Hepatocyte (in vitro differentiated cells): ENCODE results near the gene TMEM203. TPM values are rescaled to one million over a fixed set of nuclear protein-coding genes. Genes with fewer than 3 reads are reported as not detected.

Experiments
- DNase-seq: peaks from one replicate; pipeline ENCODE4 v3.0.0-alpha.2; 2016; ENCODE audit warnings: low spot score
- H2AFZ ChIP-seq: fragments of 200-600 bp; sonication (generic); 2 replicates; pipeline ENCODE4 v1.6.0; 2016; ENCODE audit warnings: antibody characterized with exemption, mild to moderate bottlenecking
- H3K27ac ChIP-seq: fragments of 200-600 bp; sonication (generic); 2 replicates; pipeline ENCODE4 v1.5.1; 2016; ENCODE audit warnings: mild to moderate bottlenecking
- H3K27me3 ChIP-seq: fragments of 200-600 bp; sonication (generic); 2 replicates; pipeline ENCODE4 v1.6.1; 2016
- H3K36me3 ChIP-seq: fragments of 200-600 bp; sonication (generic); replicated peaks from 2 replicates; pipeline ENCODE4 v1.5.1; 2016; ENCODE audit warnings: low read depth; ENCODE audit not compliant: insufficient read depth
- H3K4me1 ChIP-seq: fragments of 200-600 bp; sonication (generic); 2 replicates; pipeline ENCODE4 v1.5.1; 2016; ENCODE audit warnings: mild to moderate bottlenecking, moderate library complexity; ENCODE audit not compliant: insufficient read depth
- H3K4me2 ChIP-seq: fragments of 200-600 bp; sonication (generic); 2 replicates; pipeline ENCODE4 v1.6.0; 2016
- H3K4me3 ChIP-seq: fragments of 200-600 bp; sonication (generic); 2 replicates; pipeline ENCODE4 v1.5.1; 2016; ENCODE audit warnings: mild to moderate bottlenecking
- H3K79me2 ChIP-seq: fragments of 200-600 bp; sonication (generic); 2 replicates; pipeline ENCODE4 v1.6.0; 2017; ENCODE audit warnings: mild to moderate bottlenecking
- H3K9me2 ChIP-seq: fragments of 200-600 bp; sonication (generic); replicated peaks from 2 replicates; pipeline ENCODE4 v1.6.0; 2017; ENCODE audit warnings: mild to moderate bottlenecking; ENCODE audit not compliant: insufficient read depth
- H3K9me3 ChIP-seq: fragments of 200-600 bp; sonication (generic); 2 replicates; pipeline ENCODE4 v1.5.1; 2016; ENCODE audit warnings: low read depth, mild to moderate bottlenecking
- H4K20me1 ChIP-seq: fragments of 200-600 bp; sonication (generic); 2 replicates; pipeline ENCODE4 v1.6.0; 2016; ENCODE audit warnings: mild to moderate bottlenecking; ENCODE audit not compliant: insufficient read depth, poor library complexity, severe bottlenecking
- CTCF ChIP-seq: fragments of 200-600 bp; sonication (generic); IDR thresholded peaks from 2 replicates; pipeline ENCODE4 v1.5.1; 2016; ENCODE audit warnings: antibody characterized with exemption, mild to moderate bottlenecking; ENCODE audit not compliant: poor library complexity
- EZH2 ChIP-seq: fragments of 200-600 bp; sonication (generic); IDR thresholded peaks from 2 replicates; pipeline ENCODE4 v1.6.1; 2016; ENCODE audit warnings: antibody characterized with exemption, mild to moderate bottlenecking, borderline replicate concordance
- EZH2phosphoT487 ChIP-seq: fragments of 200-600 bp; sonication (generic); IDR thresholded peaks from one replicate; pipeline ENCODE4 v1.6.1; 2018; ENCODE audit warnings: antibody characterized with exemption, mild to moderate bottlenecking, low read depth, moderate library complexity; ENCODE audit not compliant: unreplicated experiment, severe bottlenecking
- WGBS: methylation state at CpG from one replicate; pipeline ENCODE4 v1.1.6; 2016; ENCODE audit warnings: low lambda C conversion rate; ENCODE audit errors: missing lambda C conversion rate; 5-methylcytosine and 5-hydroxymethylcytosine counted together
- polyA plus RNA-seq: library from polyadenylated mRNA; unstranded; fragments of >200 nt; fragmentation: Nextera tagmentation; extraction: Ambion mirVana; gene quantifications from 2 replicates; pipeline ENCODE4 v1.2.1, GENCODE V29; 2016
- total RNA-seq: library from RNA; depleted of rRNA; stranded (reverse); fragments of >200 nt; gene quantifications from 2 replicates; pipeline ENCODE4 v1.2.3, GENCODE V29; 2014

The TMEM203 gene
- total and polyA plus RNA-seq, 2 experiments from 2014 or later, result 37.6 to 60.7 TPM

- Histone ChIP-seq H3K27ac (no peak within 1 kb of the TSS), H4K20me1 (no peaks in the 10 kb centered on the region), H3K36me3 (no peaks in the 10 kb centered on the region), H3K9me2 (no peaks in the 10 kb centered on the region), H3K27me3 (peaks cover 62% of the 10 kb centered on the region), H2AFZ (no peak within 1 kb of the TSS), H3K4me1 (peaks cover 17% of the 10 kb centered on the region), H3K4me2 (peak within 1 kb of the TSS; percentile 80), H3K4me3 (no peak within 1 kb of the TSS), H3K79me2 (no peaks in the 10 kb centered on the region), H3K9me3 (no peaks in the 10 kb centered on the region)
- TF ChIP-seq EZH2phosphoT487 (no peak), CTCF (no peak), EZH2 (no peak)
- DNase-seq, result no peak
- 21% methylated on average over 35 of the region's 41 CpGs for WGBS
These were observed 35.5 kb downstream of the TMEM203 start, which contains the start of gene LRRC26 for GRCh38 chr9:137169896-137170358. Gene LRRC26 (minus strand): TSS chr9:137170051. CDS start chr9:137169943, 108 bp downstream.

- Histone ChIP-seq H3K27ac (no peak overlapping the region), H3K4me2 (peak overlapping the region; percentile 80), H3K9me3 (no peaks in the 10 kb centered on the region), H3K36me3 (no peaks in the 10 kb centered on the region), H4K20me1 (no peaks in the 10 kb centered on the region), H3K79me2 (no peaks in the 10 kb centered on the region), H3K4me1 (peaks cover 17% of the 10 kb centered on the region), H3K4me3 (no peak overlapping the region), H2AFZ (no peak overlapping the region), H3K27me3 (peaks cover 70% of the 10 kb centered on the region), H3K9me2 (no peaks in the 10 kb centered on the region)
- peak; percentile 49 for DNase-seq
- WGBS, result 1% methylated on average over 77 of the region's 124 CpGs
- TF ChIP-seq EZH2, result peak; percentile 25
- TF ChIP-seq EZH2phosphoT487, result no peak
These were observed 36.3 kb downstream of the TMEM203 start for GRCh38 chr9:137168904-137169856.

- Histone ChIP-seq H3K79me2 (no peaks in the 10 kb centered on the region), H3K27ac (no peak overlapping the region), H3K27me3 (peaks cover 76% of the 10 kb centered on the region), H3K4me3 (no peak overlapping the region), H4K20me1 (no peaks in the 10 kb centered on the region), H3K4me2 (peak overlapping the region; percentile 80), H3K36me3 (no peaks in the 10 kb centered on the region), H3K9me3 (no peaks in the 10 kb centered on the region), H2AFZ (no peak overlapping the region), H3K9me2 (no peaks in the 10 kb centered on the region), H3K4me1 (peaks cover 17% of the 10 kb centered on the region)
- DNase-seq, result no peak
- WGBS, result 7% methylated on average over 14 of the region's 36 CpGs
- TF ChIP-seq EZH2phosphoT487, result peak; percentile 60
- no peak for TF ChIP-seq CTCF
These were observed 36.9 kb downstream of the TMEM203 start for GRCh38 chr9:137168573-137168903.
